Ishikawa (cell line): ENCODE results near the gene OR52K1.

Source experiments
- CREB1 ChIP-seq: IDR thresholded peaks from 2 replicates; pipeline ENCODE4 v1.6.1; 2012; ENCODE audit warnings: low read depth
- EGR1 ChIP-seq: IDR thresholded peaks from 2 replicates; pipeline ENCODE4 v1.6.1; 2012
- FOXM1 ChIP-seq: IDR thresholded peaks from 2 replicates; pipeline ENCODE4 v1.6.1; 2012; ENCODE audit warnings: low read depth, borderline replicate concordance
- MAX ChIP-seq: IDR thresholded peaks from 2 replicates; pipeline ENCODE4 v1.6.1; 2012
- RAD21 ChIP-seq: IDR thresholded peaks from 2 replicates; pipeline ENCODE4 v1.6.1; 2012; ENCODE audit warnings: low read depth
- REST ChIP-seq: IDR thresholded peaks from 2 replicates; pipeline ENCODE4 v1.6.1; 2012; ENCODE audit warnings: low read depth, mild to moderate bottlenecking
- TAF1 ChIP-seq: IDR thresholded peaks from 2 replicates; pipeline ENCODE4 v1.6.1; 2012; ENCODE audit warnings: low read depth, mild to moderate bottlenecking
- YY1 ChIP-seq: IDR thresholded peaks from 2 replicates; pipeline ENCODE4 v1.6.1; 2012; ENCODE audit warnings: low read depth

- TF ChIP-seq CREB1 (no peak), REST (no peak), EGR1 (no peak), TAF1 (no peak), RAD21 (no peak), YY1 (no peak), MAX (no peak), FOXM1 (no peak)
Measured at GRCh38 chr11:4541071-4541470, 58.6 kb downstream of the OR52K1 start.
